SK-N-SH treated with all-trans-retinoic acid at 6 μM for 48 hours (cell line): Measurements from ENCODE around the gene FRMD1.

Experiments
- ATAC-seq: fragments of 200-7000 bp; cut with Tn5 transposase; 3 replicates; pipeline ENCODE4 v1.9.1; 2020; ENCODE audit warnings: mild to moderate bottlenecking, moderate library complexity
- ARNTL ChIP-seq: fragments of 450-650 bp; formaldehyde crosslinking; IDR thresholded peaks from 2 replicates; pipeline ENCODE4 v1.5.0; 2020; ENCODE audit warnings: low read depth, mild to moderate bottlenecking, moderate library complexity, borderline replicate concordance
- BACH2 ChIP-seq: fragments of 250-450 bp; sonication (Bioruptor Pico); IDR thresholded peaks from 2 replicates; pipeline ENCODE4 v1.9.0; 2021; ENCODE audit warnings: mild to moderate bottlenecking, borderline replicate concordance
- CREB5 ChIP-seq: fragments of 250-450 bp; sonication (Bioruptor Pico); IDR thresholded peaks from 2 replicates; pipeline ENCODE4 v1.5.1; 2020; ENCODE audit warnings: low read depth, mild to moderate bottlenecking, moderate library complexity
- CSDC2 ChIP-seq: fragments of 250-450 bp; sonication (Bioruptor Pico); IDR thresholded peaks from 2 replicates; pipeline ENCODE4 v1.5.0; 2020; ENCODE audit warnings: mild to moderate bottlenecking, moderate library complexity
- CSRNP3 ChIP-seq: fragments of 250-450 bp; sonication (Bioruptor Pico); IDR thresholded peaks from 2 replicates; pipeline ENCODE4 v1.5.1; 2021; ENCODE audit warnings: mild to moderate bottlenecking, moderate library complexity
- ESRRG ChIP-seq: fragments of 250-450 bp; sonication (Bioruptor Pico); IDR thresholded peaks from 2 replicates; pipeline ENCODE4 v1.6.1; 2021; ENCODE audit warnings: mild to moderate bottlenecking
- GLIS3 ChIP-seq: fragments of 250-450 bp; sonication (Bioruptor Pico); IDR thresholded peaks from 2 replicates; pipeline ENCODE4 v1.5.0; 2020; ENCODE audit warnings: mild to moderate bottlenecking, moderate library complexity
- ISL1 ChIP-seq: fragments of 250-450 bp; sonication (Bioruptor Pico); IDR thresholded peaks from 2 replicates; pipeline ENCODE4 v2.1.2; 2022; ENCODE audit warnings: mild to moderate bottlenecking, moderate library complexity
- OSR1 ChIP-seq: fragments of 250-450 bp; sonication (Bioruptor Pico); IDR thresholded peaks from 2 replicates; pipeline ENCODE4 v1.8.0; 2022; ENCODE audit warnings: moderate library complexity, mild to moderate bottlenecking, inconsistent platforms
- PATZ1 ChIP-seq: fragments of 250-450 bp; sonication (Bioruptor Pico); IDR thresholded peaks from 2 replicates; pipeline ENCODE4 v1.8.0; 2020; ENCODE audit warnings: mild to moderate bottlenecking, moderate library complexity, borderline replicate concordance
- POU6F1 ChIP-seq: fragments of 250-450 bp; sonication (Bioruptor Pico); IDR thresholded peaks from 2 replicates; pipeline ENCODE4 v1.8.0; 2021; ENCODE audit warnings: low read depth, mild to moderate bottlenecking, moderate library complexity, borderline replicate concordance
- PPARA ChIP-seq: fragments of 250-450 bp; sonication (Bioruptor Pico); IDR thresholded peaks from 2 replicates; pipeline ENCODE4 v1.5.0; 2020; ENCODE audit warnings: mild to moderate bottlenecking, borderline replicate concordance
- RARB ChIP-seq: fragments of 250-450 bp; sonication (Bioruptor Pico); IDR thresholded peaks from 2 replicates; pipeline ENCODE4 v1.8.0; 2021; ENCODE audit warnings: mild to moderate bottlenecking, moderate library complexity
- SNAI2 ChIP-seq: fragments of 250-450 bp; sonication (Bioruptor Pico); IDR thresholded peaks from 2 replicates; pipeline ENCODE4 v1.5.0; 2020; ENCODE audit warnings: mild to moderate bottlenecking, moderate library complexity
- TCF4 ChIP-seq: fragments of 250-450 bp; sonication (Bioruptor Pico); IDR thresholded peaks from 2 replicates; pipeline ENCODE4 v1.8.0; 2021; ENCODE audit warnings: mild to moderate bottlenecking, moderate library complexity, borderline replicate concordance
- TOX ChIP-seq: fragments of 250-450 bp; sonication (Bioruptor Pico); IDR thresholded peaks from 2 replicates; pipeline ENCODE4 v1.8.0; 2021; ENCODE audit warnings: mild to moderate bottlenecking, moderate library complexity, borderline replicate concordance
- TSHZ2 ChIP-seq: fragments of 250-450 bp; sonication (Bioruptor Pico); IDR thresholded peaks from 2 replicates; pipeline ENCODE4 v1.5.0; 2020; ENCODE audit warnings: mild to moderate bottlenecking, moderate library complexity
- ZFP3 ChIP-seq: fragments of 250-450 bp; sonication (Bioruptor Pico); IDR thresholded peaks from 2 replicates; pipeline ENCODE4 v1.5.0; 2020; ENCODE audit warnings: mild to moderate bottlenecking, moderate library complexity
- ZFP30 ChIP-seq: fragments of 450-650 bp; formaldehyde crosslinking; IDR thresholded peaks from 2 replicates; pipeline ENCODE4 v1.5.0; 2022; ENCODE audit warnings: mild to moderate bottlenecking, moderate library complexity
- ZNF565 ChIP-seq: fragments of 450-650 bp; formaldehyde crosslinking; conservative IDR thresholded peaks from 2 replicates; pipeline ENCODE4 v1.5.0; 2020; ENCODE audit warnings: low read depth, mild to moderate bottlenecking, moderate library complexity
- ZNF70 ChIP-seq: fragments of 450-650 bp; formaldehyde crosslinking; IDR thresholded peaks from 2 replicates; pipeline ENCODE4 v1.5.0; 2020; ENCODE audit warnings: mild to moderate bottlenecking, moderate library complexity
- ZNF8 ChIP-seq: fragments of 450-650 bp; formaldehyde crosslinking; IDR thresholded peaks from 2 replicates; pipeline ENCODE4 v1.5.0; 2020; ENCODE audit warnings: mild to moderate bottlenecking, moderate library complexity

The FRMD1 gene

GRCh38 chr6:168055696-168056489 is 23.1 kb downstream of the FRMD1 start:
- no peak for TF ChIP-seq TOX (CRISPR knock-in tag)
- no peak for TF ChIP-seq OSR1 (CRISPR knock-in tag)
- no peak for TF ChIP-seq ISL1 (CRISPR knock-in tag)
- no peak for TF ChIP-seq RARB (CRISPR knock-in tag)
- no peak for TF ChIP-seq SNAI2
- TF ChIP-seq ZNF8 (CRISPR knock-in tag), result no peak
- TF ChIP-seq PPARA (CRISPR knock-in tag), result no peak
- no peak for TF ChIP-seq GLIS3 (CRISPR knock-in tag)
- TF ChIP-seq TCF4, result no peak
- no peak for TF ChIP-seq ARNTL (CRISPR knock-in tag)
- no peak for TF ChIP-seq POU6F1 (CRISPR knock-in tag)
- TF ChIP-seq ESRRG, result no peak
- TF ChIP-seq CREB5 (CRISPR knock-in tag), result no peak
- no peak for ATAC-seq

GRCh38 chr6:168054765-168055560 is 24.0 kb downstream of the FRMD1 start:
- no peak for ATAC-seq
- TF ChIP-seq ZNF565 (CRISPR knock-in tag) (no peak), OSR1 (CRISPR knock-in tag) (no peak), GLIS3 (CRISPR knock-in tag) (no peak), POU6F1 (CRISPR knock-in tag) (no peak), PATZ1 (CRISPR knock-in tag) (no peak), ZFP30 (CRISPR knock-in tag) (no peak), ZNF70 (CRISPR knock-in tag) (no peak)

GRCh38 chr6:168053957-168054471 is 25.0 kb downstream of the FRMD1 start:
- ATAC-seq, result no peak
- TF ChIP-seq SNAI2, result no peak
- no peak for TF ChIP-seq ZFP3 (CRISPR knock-in tag)
- TF ChIP-seq OSR1 (CRISPR knock-in tag), result no peak
- no peak for TF ChIP-seq TSHZ2 (CRISPR knock-in tag)
- no peak for TF ChIP-seq BACH2 (CRISPR knock-in tag)
- no peak for TF ChIP-seq PPARA (CRISPR knock-in tag)
- no peak for TF ChIP-seq GLIS3 (CRISPR knock-in tag)
- no peak for TF ChIP-seq CSDC2
- TF ChIP-seq CSRNP3 (CRISPR knock-in tag), result no peak
- TF ChIP-seq ZFP30 (CRISPR knock-in tag), result no peak
- TF ChIP-seq ZNF70 (CRISPR knock-in tag), result no peak
- TF ChIP-seq RARB (CRISPR knock-in tag), result no peak
- TF ChIP-seq TOX (CRISPR knock-in tag), result no peak
- TF ChIP-seq TCF4, result no peak
